ENCODE data around the gene SYP. TPM values are rescaled to one million over a fixed set of nuclear protein-coding genes. Genes with fewer than 3 reads are reported as not detected.

SYP gene
- total RNA-seq, 1 donor from 2014 or later: 1.8 TPM

GRCh38 chrX:49221868-49222267 is 21.9 kb upstream of the SYP start:
- DNase-seq (ENCODE audit: low read depth): no peak

- DNase-seq (ENCODE audit: low read depth): no peak
These were observed 20.1 kb upstream of the SYP start for GRCh38 chrX:49220100-49220499.

- DNase-seq (ENCODE audit: low read depth): no peak
These were observed 15.1 kb upstream of the SYP start for GRCh38 chrX:49214996-49215526.

- no peak for DNase-seq (ENCODE audit: low read depth)
These were observed 14.4 kb upstream of the SYP start for GRCh38 chrX:49214416-49214815.

GRCh38 chrX:49212861-49213260 is 12.9 kb upstream of the SYP start:
- no peak for DNase-seq (ENCODE audit: low read depth)

- no peak for DNase-seq (ENCODE audit: low read depth)
These were observed 12.2 kb upstream of the SYP start for GRCh38 chrX:49212209-49212608.

- DNase-seq (ENCODE audit: low read depth): no peak
These were observed 11.1 kb upstream of the SYP start for GRCh38 chrX:49211074-49211473.

- no peak for DNase-seq (ENCODE audit: low read depth)
These were observed 10.4 kb upstream of the SYP start for GRCh38 chrX:49210406-49210805.

GRCh38 chrX:49209434-49210251 is 9.7 kb upstream of the SYP start:
- no peak for DNase-seq (ENCODE audit: low read depth)

GRCh38 chrX:49208399-49208798 is 8.4 kb upstream of the SYP start:
- no peak for DNase-seq (ENCODE audit: low read depth)

GRCh38 chrX:49206543-49206942 is 6.5 kb upstream of the SYP start:
- DNase-seq (ENCODE audit: low read depth): no peak

GRCh38 chrX:49205443-49205842 is 5.5 kb upstream of the SYP start:
- no peak for DNase-seq (ENCODE audit: low read depth)

GRCh38 chrX:49204709-49205108 is 4.7 kb upstream of the SYP start:
- no peak for DNase-seq (ENCODE audit: low read depth)

GRCh38 chrX:49204017-49204416 is 4.0 kb upstream of the SYP start:
- DNase-seq (ENCODE audit: low read depth): no peak

GRCh38 chrX:49203536-49203935 is 3.5 kb upstream of the SYP start:
- DNase-seq (ENCODE audit: low read depth): no peak

- DNase-seq (ENCODE audit: low read depth): no peak
These were observed 2.0 kb upstream of the SYP start for GRCh38 chrX:49202022-49202421.

- DNase-seq (ENCODE audit: low read depth): no peak
These were observed 738 bp downstream of the SYP start for GRCh38 chrX:49199315-49199595.

GRCh38 chrX:49198540-49199314 is 1.3 kb downstream of the SYP start:
- no peak for DNase-seq (ENCODE audit: low read depth)

- no peak for DNase-seq (ENCODE audit: low read depth)
These were observed 2.4 kb downstream of the SYP start for GRCh38 chrX:49197543-49198087.

- no peak for DNase-seq (ENCODE audit: low read depth)
These were observed 6.4 kb downstream of the SYP start for GRCh38 chrX:49193542-49193964.

GRCh38 chrX:49192722-49193328 is 7.2 kb downstream of the SYP start:
- no peak for DNase-seq (ENCODE audit: low read depth)

GRCh38 chrX:49191574-49192011 is 8.4 kb downstream of the SYP start:
- no peak for DNase-seq (ENCODE audit: low read depth)

Data from myocyte (in vitro differentiated cells).